Forelimb muscle (tissue), 1 donor: ENCODE results near the gene NLGN1. TPM values are rescaled to one million over a fixed set of nuclear protein-coding genes. Genes with fewer than 3 reads are reported as not detected.

Experiments used
- DNase-seq: peaks from one replicate; pipeline ENCODE4 v3.0.0-alpha.2; 2013; ENCODE audit warnings: low read depth
- polyA plus RNA-seq: library from polyadenylated mRNA; unstranded; fragments of 120-200 nt; gene quantifications from one replicate; pipeline ENCODE4 v1.2.1, GENCODE V29; 2013; ENCODE audit not compliant: insufficient read length

Gene NLGN1
- polyA plus RNA-seq, 1 donor, result 1.5 TPM

GRCh38 chr3:173838644-173839043, 441.1 kb downstream of the NLGN1 start:
- no peak for DNase-seq

GRCh38 chr3:173839859-173840258, 442.3 kb downstream of the NLGN1 start:
- DNase-seq, result no peak

- no peak for DNase-seq
Measured at GRCh38 chr3:173841334-173841733, 443.8 kb downstream of the NLGN1 start.

GRCh38 chr3:173843060-173843459, 445.5 kb downstream of the NLGN1 start:
- DNase-seq, result no peak

- DNase-seq, result no peak
Measured at GRCh38 chr3:173846584-173846983, 449.0 kb downstream of the NLGN1 start.

GRCh38 chr3:173849489-173849888, 451.9 kb downstream of the NLGN1 start:
- no peak for DNase-seq

GRCh38 chr3:173857154-173857553, 459.6 kb downstream of the NLGN1 start:
- no peak for DNase-seq

- no peak for DNase-seq
Measured at GRCh38 chr3:173862701-173863100, 465.2 kb downstream of the NLGN1 start.

GRCh38 chr3:173863551-173863950, 466.0 kb downstream of the NLGN1 start:
- no peak for DNase-seq

- DNase-seq, result no peak
Measured at GRCh38 chr3:173865900-173866498, 468.5 kb downstream of the NLGN1 start.

- DNase-seq, result no peak
Measured at GRCh38 chr3:173869766-173870165, 472.2 kb downstream of the NLGN1 start.

- DNase-seq, result no peak
Measured at GRCh38 chr3:173870976-173871375, 473.4 kb downstream of the NLGN1 start.

GRCh38 chr3:173875790-173876189, 478.2 kb downstream of the NLGN1 start:
- DNase-seq, result no peak

- DNase-seq, result no peak
Measured at GRCh38 chr3:173876476-173876875, 478.9 kb downstream of the NLGN1 start.

- DNase-seq, result no peak
Measured at GRCh38 chr3:173887888-173888287, 490.3 kb downstream of the NLGN1 start.

GRCh38 chr3:173889596-173889995, 492.1 kb downstream of the NLGN1 start:
- no peak for DNase-seq

- no peak for DNase-seq
Measured at GRCh38 chr3:173890091-173890490, 492.5 kb downstream of the NLGN1 start.

- no peak for DNase-seq
Measured at GRCh38 chr3:173891272-173892100, 493.9 kb downstream of the NLGN1 start.

GRCh38 chr3:173892547-173892946, 495.0 kb downstream of the NLGN1 start:
- DNase-seq, result no peak

- DNase-seq, result no peak
Measured at GRCh38 chr3:173893066-173893465, 495.5 kb downstream of the NLGN1 start.

- no peak for DNase-seq
Measured at GRCh38 chr3:173893835-173894234, 496.3 kb downstream of the NLGN1 start.

GRCh38 chr3:173897631-173898030, 500.1 kb downstream of the NLGN1 start:
- DNase-seq, result no peak

GRCh38 chr3:173901649-173902048, 504.1 kb downstream of the NLGN1 start:
- DNase-seq, result no peak
